ENCODE data around the gene ZBTB46. TPM values are rescaled to one million over a fixed set of nuclear protein-coding genes. Genes with fewer than 3 reads are reported as not detected.

Gene ZBTB46
- total RNA-seq, 1 donor from 2014 or later = 23.7 TPM

GRCh38 chr20:63705232-63706026, 125.6 kb downstream of the ZBTB46 start:
- Mint-ChIP-seq H3K36me3 (ENCODE audit: low read depth) (peaks cover 4% of the 10 kb centered on the region), H3K27ac (ENCODE audit: unreplicated experiment) (no peak overlapping the region), H3K4me3 (peak overlapping the region; percentile 90), H3K9me3 (no peaks in the 10 kb centered on the region), H3K27me3 (ENCODE audit: low read depth) (peaks cover 2% of the 10 kb centered on the region), H3K4me1 (peaks cover 19% of the 10 kb centered on the region)
- TF ChIP-seq CTCF (conservative IDR thresholded peaks at IDR 0.05) = no peak
- no peak for DNase-seq (ENCODE audit: low read depth, low spot score)

DNA sequence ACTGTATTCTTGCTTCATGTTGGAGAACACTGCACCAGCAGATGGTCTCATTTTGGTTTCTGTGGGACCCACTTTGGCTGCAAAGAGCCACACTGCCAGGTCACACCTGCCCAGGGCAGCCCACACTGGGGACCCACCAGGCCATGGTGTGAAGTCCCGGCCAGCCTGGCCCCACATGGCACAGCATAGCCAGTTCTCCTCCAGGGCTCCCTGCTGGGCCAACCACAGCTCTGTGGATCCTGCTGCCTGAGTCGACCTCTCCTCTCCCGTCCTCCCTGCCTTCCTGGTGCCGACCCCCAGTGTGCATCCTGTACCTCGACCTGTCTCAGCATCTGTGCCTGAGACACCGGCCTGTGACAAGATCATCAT, 126.3 kb downstream of the ZBTB46 start:
- no peak for DNase-seq (ENCODE audit: low read depth, low spot score)
- H3K4me3 Mint-ChIP-seq = peak overlapping the region; percentile 90
- peaks cover 17% of the 10 kb centered on the region for H3K4me1 Mint-ChIP-seq
- H3K27me3 Mint-ChIP-seq (ENCODE audit: low read depth) = peaks cover 4% of the 10 kb centered on the region
- H3K36me3 Mint-ChIP-seq (ENCODE audit: low read depth) = peaks cover 3% of the 10 kb centered on the region
- no peak for TF ChIP-seq CTCF (conservative IDR thresholded peaks at IDR 0.05)
- no peaks in the 10 kb centered on the region for H3K9me3 Mint-ChIP-seq
- H3K27ac Mint-ChIP-seq (ENCODE audit: unreplicated experiment) = no peak overlapping the region

GRCh38 chr20:63703976-63704748, 126.9 kb downstream of the ZBTB46 start:
- H3K36me3 Mint-ChIP-seq (ENCODE audit: low read depth) = peaks cover 3% of the 10 kb centered on the region
- peaks cover 16% of the 10 kb centered on the region for H3K4me1 Mint-ChIP-seq
- DNase-seq (ENCODE audit: low read depth, low spot score) = no peak
- no peak for TF ChIP-seq CTCF (conservative IDR thresholded peaks at IDR 0.05)
- no peak overlapping the region for H3K27ac Mint-ChIP-seq (ENCODE audit: unreplicated experiment)
- no peaks in the 10 kb centered on the region for H3K9me3 Mint-ChIP-seq
- peaks cover 4% of the 10 kb centered on the region for H3K27me3 Mint-ChIP-seq (ENCODE audit: low read depth)
- H3K4me3 Mint-ChIP-seq = peak overlapping the region; percentile 78

GRCh38 chr20:63703471-63703975, 127.5 kb downstream of the ZBTB46 start:
- Mint-ChIP-seq H3K4me3 (no peak overlapping the region), H3K27ac (ENCODE audit: unreplicated experiment) (no peak overlapping the region), H3K9me3 (no peaks in the 10 kb centered on the region), H3K4me1 (peaks cover 10% of the 10 kb centered on the region), H3K27me3 (ENCODE audit: low read depth) (peaks cover 4% of the 10 kb centered on the region), H3K36me3 (ENCODE audit: low read depth) (no peaks in the 10 kb centered on the region)
- no peak for DNase-seq (ENCODE audit: low read depth, low spot score)
- no peak for TF ChIP-seq CTCF (conservative IDR thresholded peaks at IDR 0.05)

GRCh38 chr20:63702751-63703470, 128.2 kb downstream of the ZBTB46 start:
- Mint-ChIP-seq H3K4me1 (peaks cover 9% of the 10 kb centered on the region), H3K27me3 (ENCODE audit: low read depth) (peaks cover 7% of the 10 kb centered on the region), H3K4me3 (peak overlapping the region; percentile 57), H3K36me3 (ENCODE audit: low read depth) (no peaks in the 10 kb centered on the region), H3K27ac (ENCODE audit: unreplicated experiment) (no peak overlapping the region), H3K9me3 (no peaks in the 10 kb centered on the region)
- TF ChIP-seq CTCF (conservative IDR thresholded peaks at IDR 0.05) = no peak
- DNase-seq (ENCODE audit: low read depth, low spot score) = no peak

All from neural crest cell (in vitro differentiated cells).